ENCODE results near the gene SELENOT.

SELENOT gene

DNA sequence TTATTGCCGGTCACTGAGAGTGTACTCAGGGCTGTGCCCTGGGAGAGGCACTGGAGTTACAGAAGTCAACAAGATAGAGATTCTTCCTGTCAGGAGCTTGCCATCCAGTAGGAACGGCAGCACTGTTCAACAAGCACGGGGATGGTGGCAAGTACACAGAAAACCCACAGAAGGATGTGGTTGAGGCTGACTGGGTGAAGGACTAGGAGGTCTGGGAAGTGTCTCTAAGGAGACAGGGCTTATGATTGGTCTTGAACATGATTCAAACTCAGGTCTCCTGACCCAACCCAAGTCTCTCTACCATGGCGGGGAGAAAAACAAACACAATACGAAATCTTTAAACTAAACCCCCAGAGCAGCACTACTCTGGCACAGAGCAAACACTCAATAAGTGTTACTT, 63.0 kb downstream of the SELENOT start:
- Histone ChIP-seq H3K4me1 (ENCODE audit: control insufficient read depth, low read length) (no peaks in the 10 kb centered on the region), H3K36me3 (ENCODE audit: control insufficient read depth, low read length) (no peaks in the 10 kb centered on the region), H3K79me2 (ENCODE audit: control insufficient read depth, low read length) (no peaks in the 10 kb centered on the region), H3K27ac (ENCODE audit: low read depth, low read length) (no peak overlapping the region), H3K4me2 (ENCODE audit: low read length) (no peak overlapping the region), H3K27me3 (ENCODE audit: control insufficient read depth, low read length) (peaks cover 9% of the 10 kb centered on the region), H3K9me3 (ENCODE audit: control insufficient read depth, insufficient read depth, low read length) (no peaks in the 10 kb centered on the region), H3K4me3 (ENCODE audit: low read length) (no peak overlapping the region), H3F3A (ENCODE audit: control insufficient read depth, insufficient read depth) (no peaks in the 10 kb centered on the region), H4K20me1 (ENCODE audit: control insufficient read depth, insufficient read depth, low read depth, low read length) (no peaks in the 10 kb centered on the region), H3K9me2 (replicated peaks; ENCODE audit: control insufficient read depth, low read length) (no peaks in the 10 kb centered on the region)
- no peak for TF ChIP-seq EZH2phosphoT487 (IDR thresholded peaks at IDR 0.05; ENCODE audit: borderline replicate concordance, low read length)
- TF ChIP-seq, protein P1, sequence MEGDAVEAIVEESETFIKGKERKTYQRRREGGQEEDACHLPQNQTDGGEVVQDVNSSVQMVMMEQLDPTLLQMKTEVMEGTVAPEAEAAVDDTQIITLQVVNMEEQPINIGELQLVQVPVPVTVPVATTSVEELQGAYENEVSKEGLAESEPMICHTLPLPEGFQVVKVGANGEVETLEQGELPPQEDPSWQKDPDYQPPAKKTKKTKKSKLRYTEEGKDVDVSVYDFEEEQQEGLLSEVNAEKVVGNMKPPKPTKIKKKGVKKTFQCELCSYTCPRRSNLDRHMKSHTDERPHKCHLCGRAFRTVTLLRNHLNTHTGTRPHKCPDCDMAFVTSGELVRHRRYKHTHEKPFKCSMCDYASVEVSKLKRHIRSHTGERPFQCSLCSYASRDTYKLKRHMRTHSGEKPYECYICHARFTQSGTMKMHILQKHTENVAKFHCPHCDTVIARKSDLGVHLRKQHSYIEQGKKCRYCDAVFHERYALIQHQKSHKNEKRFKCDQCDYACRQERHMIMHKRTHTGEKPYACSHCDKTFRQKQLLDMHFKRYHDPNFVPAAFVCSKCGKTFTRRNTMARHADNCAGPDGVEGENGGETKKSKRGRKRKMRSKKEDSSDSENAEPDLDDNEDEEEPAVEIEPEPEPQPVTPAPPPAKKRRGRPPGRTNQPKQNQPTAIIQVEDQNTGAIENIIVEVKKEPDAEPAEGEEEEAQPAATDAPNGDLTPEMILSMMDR (IDR thresholded peaks at IDR 0.05; ENCODE audit: low read depth, low read length, poor library complexity, severe bottlenecking) = no peak

DNA sequence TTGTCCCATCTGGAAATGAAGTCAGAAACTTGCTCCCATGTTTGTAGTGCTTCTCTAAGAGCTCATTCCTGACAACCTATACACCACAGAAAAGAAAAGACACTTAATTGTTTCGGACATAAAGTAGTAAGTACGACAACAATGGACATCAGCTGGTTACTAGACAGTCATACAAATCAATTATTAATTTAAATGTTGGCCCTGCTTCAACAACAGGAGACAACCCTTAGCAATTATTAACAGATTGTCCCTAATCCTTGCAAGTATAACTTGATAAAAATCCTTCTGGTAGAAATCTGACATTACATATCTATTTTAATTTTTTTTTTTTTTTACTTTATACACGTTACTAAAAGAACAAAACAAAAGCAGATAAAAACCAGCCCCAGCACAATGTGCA, 70.8 kb downstream of the SELENOT start:
- no peak overlapping the region for H3K4me3 ChIP-seq (ENCODE audit: low read length)
- no peak overlapping the region for H3K4me2 ChIP-seq (ENCODE audit: low read length)
- no peaks in the 10 kb centered on the region for H3K79me2 ChIP-seq (ENCODE audit: control insufficient read depth, low read length)
- TF ChIP-seq, protein P1 (IDR thresholded peaks at IDR 0.05; ENCODE audit: low read depth, low read length, poor library complexity, severe bottlenecking) = no peak
- no peak for TF ChIP-seq EZH2phosphoT487 (IDR thresholded peaks at IDR 0.05; ENCODE audit: borderline replicate concordance, low read length)
- H3K27ac ChIP-seq (ENCODE audit: low read depth, low read length) = no peak overlapping the region
- H3K9me3 ChIP-seq (ENCODE audit: control insufficient read depth, insufficient read depth, low read length) = peaks cover 13% of the 10 kb centered on the region
- no peaks in the 10 kb centered on the region for H3K36me3 ChIP-seq (ENCODE audit: control insufficient read depth, low read length)
- H3K27me3 ChIP-seq (ENCODE audit: control insufficient read depth, low read length) = no peaks in the 10 kb centered on the region
- no peaks in the 10 kb centered on the region for H4K20me1 ChIP-seq (ENCODE audit: control insufficient read depth, insufficient read depth, low read depth, low read length)
- H3K9me2 ChIP-seq (replicated peaks; ENCODE audit: control insufficient read depth, low read length) = no peaks in the 10 kb centered on the region
- H3F3A ChIP-seq (ENCODE audit: control insufficient read depth, insufficient read depth) = no peaks in the 10 kb centered on the region
- no peaks in the 10 kb centered on the region for H3K4me1 ChIP-seq (ENCODE audit: control insufficient read depth, low read length)

DNA sequence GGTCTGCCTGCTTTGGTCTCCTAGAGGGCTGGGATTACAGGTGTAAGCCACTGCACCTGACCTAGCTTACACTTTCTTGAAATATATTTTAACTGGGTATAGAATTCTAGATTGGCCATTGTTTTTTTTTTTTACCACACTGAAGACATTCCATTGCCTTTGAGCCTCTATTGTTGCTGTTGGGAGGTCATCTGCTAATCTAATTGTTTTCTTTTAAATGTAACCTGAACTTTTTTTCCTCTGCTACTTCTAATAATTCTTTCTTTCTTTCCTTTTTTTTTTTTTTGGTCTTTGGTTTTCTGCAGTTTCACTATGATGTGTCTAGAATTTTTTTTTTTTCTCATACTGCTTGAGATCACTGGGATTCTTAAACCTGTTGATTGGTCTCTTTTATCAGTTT, 72.5 kb downstream of the SELENOT start:
- Histone ChIP-seq H3K9me2 (replicated peaks; ENCODE audit: control insufficient read depth, low read length) (no peaks in the 10 kb centered on the region), H3K9me3 (ENCODE audit: control insufficient read depth, insufficient read depth, low read length) (peaks cover 13% of the 10 kb centered on the region), H4K20me1 (ENCODE audit: control insufficient read depth, insufficient read depth, low read depth, low read length) (no peaks in the 10 kb centered on the region), H3K4me3 (ENCODE audit: low read length) (no peak overlapping the region), H3K27ac (ENCODE audit: low read depth, low read length) (no peak overlapping the region), H3K4me1 (ENCODE audit: control insufficient read depth, low read length) (peaks cover 9% of the 10 kb centered on the region), H3K27me3 (ENCODE audit: control insufficient read depth, low read length) (no peaks in the 10 kb centered on the region), H3F3A (ENCODE audit: control insufficient read depth, insufficient read depth) (no peaks in the 10 kb centered on the region), H3K36me3 (ENCODE audit: control insufficient read depth, low read length) (no peaks in the 10 kb centered on the region; the same call in 1 of the 2 replicates), H3K4me2 (ENCODE audit: low read length) (no peak overlapping the region), H3K79me2 (ENCODE audit: control insufficient read depth, low read length) (no peaks in the 10 kb centered on the region)
- TF ChIP-seq EZH2phosphoT487 (IDR thresholded peaks at IDR 0.05; ENCODE audit: borderline replicate concordance, low read length) = no peak
- TF ChIP-seq, protein P1 (IDR thresholded peaks at IDR 0.05; ENCODE audit: low read depth, low read length, poor library complexity, severe bottlenecking) = no peak
